Activated T-cell treated with anti-CD3 and anti-CD28 coated beads for 24 hours (primary cell): Measurements from ENCODE around the gene HTR5A.

Source experiments
- DNase-seq: peaks from one replicate; pipeline ENCODE4 v3.0.0-alpha.2; 2020; ENCODE audit warnings: low read depth

The HTR5A gene

DNA sequence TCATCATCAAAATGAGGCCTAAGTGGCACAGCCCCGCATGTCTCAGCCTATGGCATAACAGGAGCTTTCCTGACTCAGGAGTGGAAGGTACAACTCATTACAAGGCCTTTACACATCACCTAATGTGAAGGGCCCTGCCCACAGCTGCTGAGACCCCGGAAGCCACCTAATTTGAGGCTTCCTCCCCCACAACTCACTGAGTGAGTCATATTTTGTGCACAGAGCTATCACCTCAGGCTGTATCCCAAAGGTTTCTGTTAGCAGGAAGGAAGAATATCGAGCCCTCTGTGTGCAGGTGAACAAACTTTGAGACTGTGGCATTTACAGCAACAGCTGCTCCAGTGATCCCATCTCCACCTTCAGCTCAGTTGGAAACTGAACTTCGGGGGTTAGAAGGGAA, 20.6 kb downstream of the HTR5A start:
- peak; percentile 12 for DNase-seq

DNA sequence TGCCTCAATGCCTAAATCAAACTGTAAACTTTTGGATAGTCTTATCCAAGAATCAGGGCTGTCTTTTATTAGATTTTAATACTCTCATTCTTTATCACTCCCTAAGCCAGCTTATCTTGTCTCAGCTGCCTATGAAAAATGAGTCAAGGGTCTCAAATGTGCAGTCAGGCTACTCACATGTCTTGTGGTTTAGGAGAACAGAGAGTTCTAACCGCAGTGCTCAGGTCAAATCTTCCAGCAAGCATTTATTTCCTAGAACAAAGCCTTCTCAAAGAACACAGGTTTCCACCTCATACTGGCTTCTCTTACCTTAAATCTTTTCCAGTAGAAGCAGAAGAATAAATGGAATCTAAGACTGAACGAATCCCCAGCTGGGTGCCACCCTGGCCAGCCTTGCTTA, 23.5 kb downstream of the HTR5A start:
- no peak for DNase-seq

DNA sequence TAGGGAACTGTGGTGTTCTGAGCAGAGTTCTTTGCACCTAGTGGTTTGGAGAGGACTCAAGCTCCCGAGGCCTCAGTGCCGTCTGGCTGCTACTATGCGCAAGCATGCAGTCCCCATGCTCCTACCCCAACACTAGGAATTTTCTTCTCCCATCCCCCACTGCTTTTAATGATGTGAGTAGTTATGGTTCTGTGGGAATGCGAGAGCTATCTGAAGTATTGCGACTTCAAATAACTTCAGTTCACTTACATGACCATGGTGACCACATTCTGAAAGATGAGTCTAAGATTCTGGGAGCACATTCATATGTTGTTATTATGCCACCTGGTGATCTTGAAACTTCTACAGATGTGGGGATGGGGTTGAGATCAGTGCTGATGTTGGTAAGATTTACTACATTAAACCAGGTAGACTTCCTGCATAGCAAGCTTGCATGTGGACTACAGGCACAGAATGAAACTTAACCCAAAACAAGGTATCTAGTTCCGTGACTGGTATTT, 24.6 kb downstream of the HTR5A start:
- DNase-seq, result no peak

DNA sequence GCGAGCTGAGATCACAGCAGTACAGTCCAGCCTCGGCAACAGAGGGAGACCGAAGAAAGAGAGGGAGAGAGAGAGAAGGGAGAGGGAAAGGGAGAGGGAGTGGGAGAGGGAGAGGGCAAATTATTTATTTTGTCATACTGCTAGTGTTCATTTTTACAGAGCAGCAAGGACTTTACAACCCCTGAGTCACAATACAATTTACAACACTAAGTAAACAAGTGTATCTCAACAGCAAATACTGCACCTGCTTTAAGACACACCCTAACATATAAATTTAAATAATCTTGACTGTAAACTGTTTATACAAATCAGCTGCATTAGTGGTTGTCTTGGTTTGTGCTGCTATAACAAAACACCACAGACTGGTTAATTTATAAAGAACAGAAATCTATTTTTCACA, 27.2 kb downstream of the HTR5A start:
- no peak for DNase-seq

DNA sequence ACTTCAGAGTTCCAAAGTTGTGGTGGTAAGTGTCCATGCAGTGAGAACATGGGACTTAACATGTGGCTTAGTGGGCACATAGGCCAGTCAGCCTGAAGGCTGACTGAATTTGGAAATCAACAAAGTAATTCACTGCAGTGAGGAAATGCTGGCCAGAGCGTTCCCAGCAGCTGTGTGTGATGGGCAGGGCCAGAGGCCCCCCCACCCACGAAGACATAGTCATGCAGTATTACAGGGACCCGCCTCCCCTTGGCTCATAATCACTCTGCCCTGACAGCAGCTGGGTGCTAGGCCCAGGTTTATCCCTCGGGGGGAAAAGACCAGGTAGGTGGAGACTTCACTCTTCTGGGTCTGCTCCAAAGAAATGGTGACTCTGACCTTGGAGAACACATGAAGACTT, 33.7 kb downstream of the HTR5A start:
- DNase-seq, result no peak

DNA sequence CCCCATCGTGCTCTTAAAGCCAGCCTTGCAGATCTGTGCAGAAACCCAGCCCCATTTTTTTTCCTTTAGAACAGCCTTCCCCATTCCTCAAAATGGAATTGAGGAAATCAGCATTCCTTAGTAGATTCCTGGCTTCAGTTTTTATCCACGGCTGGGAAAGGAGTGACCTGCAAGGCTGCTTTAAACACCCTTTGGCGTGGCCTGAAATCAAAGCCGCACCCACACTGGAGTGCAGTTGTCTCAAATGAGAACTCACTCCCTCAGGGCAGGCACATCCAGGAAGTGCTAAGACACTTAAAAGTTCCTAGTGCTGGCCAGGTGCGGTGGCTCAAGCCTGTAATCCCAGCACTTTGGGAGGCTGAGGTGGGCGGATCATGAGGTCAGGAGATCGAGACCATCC, 34.8 kb downstream of the HTR5A start:
- no peak for DNase-seq

DNA sequence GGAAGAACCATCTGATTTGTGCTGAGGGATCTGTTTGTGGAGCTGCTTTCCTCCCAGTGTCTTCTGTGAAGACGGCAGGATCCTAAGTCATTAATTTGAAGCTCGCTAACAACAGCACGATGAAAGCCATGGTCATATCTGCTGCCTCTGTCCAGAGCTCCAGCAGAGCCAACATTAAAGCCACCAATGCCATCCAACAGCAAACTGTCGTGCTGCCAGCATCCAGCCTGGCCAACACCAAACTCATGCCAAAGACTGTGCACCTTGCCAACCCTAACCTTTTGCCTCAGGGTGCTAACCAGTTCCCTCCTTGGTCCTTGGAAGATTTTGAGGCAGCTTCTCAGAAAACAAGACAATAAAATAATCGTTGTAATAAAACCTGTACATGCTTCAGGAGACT, 36.2 kb downstream of the HTR5A start:
- DNase-seq, result no peak

DNA sequence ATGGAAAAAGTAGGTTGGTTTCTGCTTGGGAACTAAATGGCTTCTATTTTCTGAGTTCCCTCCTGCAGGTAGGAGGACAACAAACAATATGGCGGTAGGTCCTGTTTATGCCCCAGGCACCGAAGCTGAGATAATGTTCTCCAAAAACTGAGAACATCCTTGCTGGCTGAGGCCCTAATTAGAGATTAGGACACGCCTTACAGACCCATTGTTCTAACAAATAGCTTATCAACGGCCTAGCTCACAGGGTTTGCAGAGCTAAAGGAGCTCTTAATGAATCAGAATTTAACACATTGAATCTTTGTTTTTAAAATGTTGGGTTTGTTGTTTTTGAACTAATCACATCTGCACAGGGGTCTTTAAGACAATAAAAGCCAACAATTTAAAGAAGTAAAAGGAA, 37.0 kb downstream of the HTR5A start:
- no peak for DNase-seq

DNA sequence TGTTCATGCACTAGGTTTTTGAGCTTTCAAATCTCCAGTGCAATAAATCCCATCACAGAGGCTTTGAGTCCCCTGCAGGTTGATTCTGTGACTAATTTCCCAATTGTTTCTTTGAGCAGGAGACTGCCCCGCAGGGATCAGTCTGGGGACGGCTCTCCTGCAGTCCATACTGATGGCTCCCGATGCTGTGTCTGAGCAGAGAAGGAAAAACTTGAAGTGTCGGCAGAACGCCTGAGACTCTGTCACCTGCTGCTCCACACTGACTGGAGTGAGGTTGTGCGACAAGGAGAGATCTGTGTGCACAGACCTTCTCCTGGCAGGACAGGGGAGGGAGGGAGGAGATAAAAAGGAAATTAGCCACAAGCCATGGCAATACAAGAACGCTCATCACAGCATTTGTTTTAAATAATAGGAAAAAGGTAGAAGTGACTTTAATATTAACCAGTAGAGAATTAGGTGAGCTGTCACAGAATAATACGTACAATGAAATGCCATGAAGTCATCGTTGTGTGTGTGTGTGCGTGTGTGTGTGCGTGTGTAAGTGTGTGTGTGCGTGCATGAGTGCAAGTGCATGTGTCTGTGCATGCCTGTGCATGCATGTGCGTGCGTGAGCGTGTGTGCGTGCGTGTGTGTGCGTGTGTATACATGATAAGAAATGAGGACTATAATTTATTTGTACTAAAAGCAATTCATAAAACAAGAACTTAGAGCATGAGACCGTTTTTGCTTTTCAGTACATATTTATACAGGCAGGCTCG, 38.2 kb downstream of the HTR5A start:
- DNase-seq, result no peak

DNA sequence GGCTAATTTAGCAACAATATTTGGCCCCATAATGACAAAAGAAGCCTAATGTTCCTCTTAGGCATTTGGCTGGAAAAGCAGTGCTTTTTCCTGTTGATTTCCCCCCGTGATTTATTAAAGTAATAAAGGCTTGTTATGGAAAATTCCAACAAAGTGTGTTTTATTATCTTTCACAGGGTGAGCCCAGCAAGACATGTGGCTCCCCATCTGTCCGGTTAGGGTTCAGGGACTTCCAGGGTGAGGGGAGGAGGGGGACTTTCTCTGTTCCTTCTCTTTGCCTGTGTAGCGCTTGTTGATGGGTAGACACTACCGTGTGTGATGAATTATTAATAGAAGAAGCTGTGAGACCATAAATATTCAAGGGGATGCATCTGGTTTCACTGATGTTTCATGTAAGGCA, 39.0 kb downstream of the HTR5A start:
- DNase-seq, result no peak

DNA sequence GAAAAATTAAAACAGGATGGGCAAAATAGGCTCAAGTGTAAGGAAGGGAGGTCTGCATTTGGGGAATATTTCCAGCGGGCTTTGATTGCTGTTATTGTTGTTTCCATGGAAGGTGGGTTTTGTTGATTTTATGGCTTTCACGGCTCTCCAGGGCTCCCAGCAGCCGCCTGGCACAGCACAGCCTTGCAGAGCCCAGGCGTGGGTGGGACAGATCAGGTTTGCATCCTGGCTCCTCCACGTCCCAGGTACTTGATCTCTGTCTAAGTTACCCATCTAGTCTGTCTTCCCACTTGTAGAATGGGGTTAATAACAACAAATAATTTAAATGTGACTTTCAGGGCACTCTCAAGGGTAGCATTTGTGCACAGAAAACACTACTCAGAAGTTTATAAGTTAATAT, 45.2 kb downstream of the HTR5A start:
- DNase-seq, result no peak

DNA sequence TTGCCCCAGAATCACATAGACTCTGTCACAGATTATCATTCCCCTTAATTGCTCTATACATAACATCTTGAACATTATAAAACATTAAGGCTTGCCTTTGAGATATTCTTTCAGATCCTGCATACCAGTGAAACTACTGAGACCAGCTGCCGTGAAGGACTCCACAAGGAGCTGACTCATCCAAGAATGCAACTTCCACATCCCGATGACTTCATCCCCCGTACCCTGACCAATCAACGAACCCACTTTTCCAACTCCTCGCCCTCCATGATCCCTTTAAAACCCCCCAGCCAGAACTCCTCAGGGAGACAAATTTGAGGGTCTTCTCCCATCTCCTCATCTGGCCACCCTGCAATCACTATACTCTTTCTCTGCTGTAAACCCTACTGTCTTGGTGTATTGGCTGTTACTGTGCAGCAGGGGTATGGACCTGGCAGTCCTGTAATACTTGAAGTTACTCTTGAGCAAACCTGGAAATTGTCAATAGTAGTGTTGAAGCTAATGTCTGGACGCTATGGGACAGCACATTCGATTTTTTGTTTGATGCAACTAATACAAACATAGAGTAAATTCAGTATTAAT, 49.8 kb downstream of the HTR5A start:
- no peak for DNase-seq

DNA sequence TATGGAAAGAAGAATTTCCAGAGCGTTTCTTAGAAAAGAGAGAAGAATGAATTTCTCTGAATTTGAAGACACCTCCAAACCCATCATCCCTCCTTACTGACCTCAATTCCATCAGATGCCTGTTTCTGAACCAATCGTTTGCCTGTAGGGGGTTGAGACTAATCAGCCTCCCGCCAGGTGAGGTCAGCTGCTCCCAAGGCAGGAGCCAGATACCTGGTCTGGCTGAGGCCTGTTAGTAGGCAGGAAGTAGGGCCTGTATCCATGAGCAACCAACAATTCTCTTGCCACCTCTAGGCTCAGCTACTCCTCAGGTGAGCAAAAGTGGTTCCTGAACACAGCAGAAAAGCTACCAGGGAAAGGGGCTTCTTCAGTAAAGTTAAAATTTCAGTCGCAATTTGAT, 50.3 kb downstream of the HTR5A start:
- no peak for DNase-seq

DNA sequence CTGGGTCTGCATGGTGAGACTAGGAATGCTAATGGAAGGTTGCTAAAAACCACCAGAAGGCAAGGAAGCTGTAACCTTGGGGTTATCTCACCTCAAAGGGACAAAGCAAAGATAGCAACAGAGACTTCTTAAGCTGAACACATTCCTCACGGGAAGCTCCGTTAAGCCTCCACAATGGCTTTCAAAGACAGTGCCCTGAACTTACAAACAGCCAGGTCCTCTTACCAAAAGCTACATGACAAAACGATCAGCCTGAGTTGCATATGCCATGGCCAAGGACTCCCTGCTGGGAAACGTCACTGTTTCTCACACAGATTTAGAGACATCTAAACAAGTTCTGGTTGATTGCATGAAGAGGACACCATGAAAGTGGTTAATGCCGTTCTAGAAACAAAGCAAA, 52.7 kb downstream of the HTR5A start:
- DNase-seq, result no peak

DNA sequence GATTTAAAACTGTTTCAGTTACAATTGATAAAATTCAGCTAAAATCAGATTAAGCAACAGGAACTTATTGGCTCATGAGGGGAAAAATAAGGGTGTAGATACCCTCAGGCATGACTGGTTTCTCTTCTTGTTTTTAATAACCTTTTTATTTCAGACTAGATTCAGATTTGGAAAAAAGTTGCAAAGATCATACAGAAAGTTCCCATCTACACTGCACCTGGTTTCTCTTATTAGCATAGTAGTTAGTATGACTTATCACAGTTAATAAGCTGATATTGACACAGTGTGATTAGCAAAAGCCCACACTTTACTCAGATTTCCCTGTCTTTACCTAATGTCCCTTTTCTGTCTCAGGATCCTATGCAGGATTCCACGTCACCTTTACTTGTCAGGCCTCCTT, 53.3 kb downstream of the HTR5A start:
- DNase-seq, result no peak

DNA sequence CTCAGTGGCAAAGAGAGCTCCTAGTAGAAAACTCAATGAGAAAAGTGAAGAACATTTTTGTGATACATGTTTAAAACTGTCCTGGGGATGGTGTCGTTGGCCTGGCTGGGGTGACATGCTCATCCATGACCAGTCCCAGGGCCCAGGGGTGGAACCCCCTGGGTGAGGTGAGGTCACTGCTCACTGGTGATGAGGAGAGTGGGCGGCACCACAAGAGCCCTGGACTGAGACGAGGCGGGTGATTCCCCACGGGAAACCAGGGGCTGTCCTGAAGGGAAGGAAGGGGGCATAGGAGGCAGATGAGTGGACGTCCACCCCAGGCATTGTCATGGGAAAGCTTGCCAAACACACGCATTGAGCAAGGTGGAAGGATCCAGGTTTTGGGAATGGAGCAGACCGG, 54.6 kb downstream of the HTR5A start:
- DNase-seq, result no peak

DNA sequence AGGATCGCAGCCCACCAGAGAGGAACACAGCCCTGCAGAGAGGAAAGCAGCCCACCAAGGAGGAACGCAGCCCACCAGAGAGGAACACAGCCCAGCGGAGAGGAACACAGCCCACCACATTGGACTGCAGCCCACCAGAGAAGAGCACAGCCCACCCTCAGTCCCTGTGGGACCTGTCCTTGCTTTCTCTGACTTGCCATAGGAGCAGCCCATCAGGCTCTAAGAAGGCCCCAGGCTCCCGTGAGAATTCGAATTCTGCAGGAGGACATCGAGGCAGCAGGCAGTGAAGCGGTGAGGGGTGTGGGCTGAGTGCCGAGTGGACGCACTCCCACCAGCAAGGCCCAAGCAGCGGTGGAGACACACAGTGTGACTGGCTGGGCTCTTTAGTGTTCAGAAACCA, 59.1 kb downstream of the HTR5A start:
- DNase-seq, result no peak

DNA sequence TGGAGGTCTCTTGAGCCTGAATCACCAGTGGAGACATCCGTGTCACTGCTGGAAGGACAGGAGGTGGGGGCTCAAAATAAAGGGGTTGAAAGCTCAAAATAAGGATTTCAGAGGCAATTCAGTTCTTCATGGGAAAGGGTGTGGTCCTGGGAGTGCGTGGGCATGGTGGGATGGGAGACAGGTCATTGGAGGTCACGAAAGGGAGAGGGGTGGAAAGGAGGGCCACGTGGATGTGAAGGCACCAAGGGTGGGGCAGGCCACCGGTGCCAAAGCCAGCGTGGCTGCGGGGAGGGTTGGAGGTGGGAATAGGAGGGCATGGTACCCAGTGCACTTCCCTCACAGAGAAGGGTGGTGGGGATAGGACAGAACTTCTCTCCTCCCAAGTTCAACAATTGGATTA, 59.7 kb downstream of the HTR5A start:
- no peak for DNase-seq

DNA sequence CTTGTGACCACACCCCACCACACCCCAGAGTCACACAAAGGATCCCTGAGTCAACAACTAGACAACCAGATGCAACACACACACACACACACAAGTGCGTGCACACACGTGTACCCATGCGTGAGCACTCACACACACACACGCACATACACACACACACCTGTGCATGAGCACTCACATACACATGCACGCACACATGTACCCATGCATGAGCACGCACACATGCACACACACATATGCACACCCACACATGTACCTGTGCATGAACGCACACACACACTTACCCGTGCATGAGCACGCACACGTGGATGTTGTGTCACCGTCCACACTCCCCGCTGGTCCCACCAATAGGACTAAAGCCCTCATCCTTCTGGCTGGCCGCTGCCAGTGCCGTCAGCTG, 60.4 kb downstream of the HTR5A start:
- no peak for DNase-seq

DNA sequence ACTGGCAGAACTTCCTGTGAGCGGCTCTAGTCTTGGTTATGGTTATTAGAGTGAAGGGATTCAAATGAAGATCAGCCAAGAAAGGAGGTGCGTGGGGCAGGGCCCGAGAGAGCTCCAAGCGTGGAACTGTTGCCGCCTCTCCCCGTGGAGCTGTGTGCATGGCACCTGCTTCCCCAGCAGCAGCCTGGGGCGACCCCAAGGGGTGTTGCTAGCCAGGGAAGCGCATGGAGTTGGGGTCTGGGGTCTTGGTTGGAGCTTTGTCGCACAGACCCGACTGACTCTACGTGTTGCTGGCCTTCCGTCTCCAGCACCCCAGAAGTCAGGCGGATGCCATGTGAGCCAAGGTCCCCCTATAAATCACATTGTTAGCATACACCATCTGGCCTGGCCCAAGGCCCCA, 61.0 kb downstream of the HTR5A start:
- DNase-seq, result no peak

DNA sequence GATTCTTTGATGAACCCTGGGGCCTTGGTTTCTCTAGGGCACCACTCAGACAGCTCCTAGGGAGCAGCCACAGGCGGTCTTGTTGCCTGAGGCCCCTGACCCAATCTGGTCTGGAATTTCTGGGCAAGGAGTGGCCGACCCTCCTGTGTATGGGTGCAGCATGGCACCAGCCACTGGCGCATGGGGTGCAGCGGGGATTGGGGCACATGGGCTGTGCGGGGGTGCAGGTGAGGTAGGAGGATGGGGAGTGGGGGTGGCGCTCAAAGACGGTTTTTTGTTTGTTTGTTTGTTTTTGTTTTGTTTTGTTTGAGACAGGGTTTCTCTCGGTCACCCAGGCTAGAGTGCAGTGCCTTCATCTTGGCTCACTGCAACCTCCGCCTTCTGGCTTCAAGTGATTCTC, 62.3 kb downstream of the HTR5A start:
- no peak for DNase-seq

DNA sequence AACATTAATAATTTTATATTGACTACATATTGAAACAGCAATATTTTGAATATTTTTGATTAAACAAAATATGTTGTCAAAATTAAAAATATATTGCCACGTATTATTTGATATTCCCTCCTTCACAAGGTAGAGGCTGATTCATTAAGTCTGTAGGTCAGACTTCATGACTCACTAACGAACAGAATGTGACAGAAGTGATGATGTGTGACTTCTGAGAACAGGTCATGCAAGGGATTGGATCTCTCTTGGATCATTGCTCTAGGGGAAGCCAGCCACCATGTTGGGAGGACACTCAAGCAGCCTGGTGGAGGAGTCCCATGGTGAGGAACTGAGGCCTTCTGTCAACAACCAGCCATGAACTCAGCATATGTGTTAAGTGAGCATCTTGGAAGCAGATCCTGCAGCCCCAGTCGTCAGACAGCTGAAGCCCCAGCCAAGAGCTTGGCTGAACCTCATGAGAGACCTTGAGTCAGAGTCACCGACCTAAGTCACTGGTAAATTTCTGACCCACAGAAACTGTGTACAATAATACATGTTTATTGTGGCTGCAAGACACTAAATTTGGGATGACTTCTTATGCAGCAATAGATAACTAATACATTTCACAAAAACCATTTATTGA, 66.6 kb downstream of the HTR5A start:
- no peak for DNase-seq
